Activated naive CD8-positive, alpha-beta T cell treated with anti-CD3 and anti-CD28 coated beads, Interleukin-2, amount 50 U/mL, for 16 hours (primary cell): Measurements from ENCODE around the gene CCDC150.
"Not testable (repeated sequence)": the region's sequence is repeated elsewhere in the genome, so short reads cannot be mapped to it uniquely, and the experiment has no call there.

Experiments used
- DNase-seq: peaks from one replicate; pipeline ENCODE4 v3.0.0-alpha.2; 2020; ENCODE audit warnings: low read depth, low spot score

The CCDC150 gene

GRCh38 chr2:196635156-196635555 is 4.4 kb upstream of the CCDC150 start:
- DNase-seq: no peak

- DNase-seq: no peak
Measured at GRCh38 chr2:196638765-196639164, 750 bp upstream of the CCDC150 start.

GRCh38 chr2:196640031-196640548 is 575 bp downstream of the CCDC150 start:
- DNase-seq: no peak

- DNase-seq: no peak
Measured at GRCh38 chr2:196649202-196649601, 9.7 kb downstream of the CCDC150 start.

- no peak for DNase-seq
Measured at GRCh38 chr2:196651387-196652094, 12.0 kb downstream of the CCDC150 start.

GRCh38 chr2:196652869-196653268 is 13.4 kb downstream of the CCDC150 start:
- DNase-seq: no peak

- DNase-seq: no peak
Measured at GRCh38 chr2:196653843-196654242, 14.3 kb downstream of the CCDC150 start.

- no peak for DNase-seq
Measured at GRCh38 chr2:196655761-196656160, 16.2 kb downstream of the CCDC150 start.

- DNase-seq: no peak
Measured at GRCh38 chr2:196657333-196657732, 17.8 kb downstream of the CCDC150 start.

GRCh38 chr2:196659844-196660243 is 20.3 kb downstream of the CCDC150 start:
- DNase-seq: no peak

- no peak for DNase-seq
Measured at GRCh38 chr2:196660244-196660643, 20.7 kb downstream of the CCDC150 start.

GRCh38 chr2:196670342-196670741 is 30.8 kb downstream of the CCDC150 start:
- no peak for DNase-seq

- no peak for DNase-seq
Measured at GRCh38 chr2:196675963-196676362, 36.4 kb downstream of the CCDC150 start.

GRCh38 chr2:196677404-196677803 is 37.9 kb downstream of the CCDC150 start:
- no peak for DNase-seq

- DNase-seq: no peak
Measured at GRCh38 chr2:196679368-196679767, 39.9 kb downstream of the CCDC150 start.

GRCh38 chr2:196681510-196681909 is 42.0 kb downstream of the CCDC150 start:
- no peak for DNase-seq

- no peak for DNase-seq
Measured at GRCh38 chr2:196685792-196686191, 46.3 kb downstream of the CCDC150 start.

- DNase-seq: not testable (repeated sequence)
Measured at GRCh38 chr2:196686737-196687136, 47.2 kb downstream of the CCDC150 start.

- no peak for DNase-seq
Measured at GRCh38 chr2:196696423-196697079, 57.0 kb downstream of the CCDC150 start.

- DNase-seq: no peak
Measured at GRCh38 chr2:196697825-196698224, 58.3 kb downstream of the CCDC150 start.

- DNase-seq: no peak
Measured at GRCh38 chr2:196702641-196703040, 63.1 kb downstream of the CCDC150 start.

GRCh38 chr2:196703695-196704094 is 64.2 kb downstream of the CCDC150 start:
- no peak for DNase-seq

GRCh38 chr2:196710056-196710455 is 70.5 kb downstream of the CCDC150 start:
- not testable (repeated sequence) for DNase-seq
